A673 (cell line): Measurements from ENCODE around the gene CCL1. TPM values are rescaled to one million over a fixed set of nuclear protein-coding genes. Genes with fewer than 3 reads are reported as not detected.

Experiments
- BruUV-seq: library from RNA; stranded (reverse); fragments of 400-500 nt; replicated peaks from 2 replicates; lab custom pipeline; 2021; lab: Mats Ljungman, UMichigan
- CTCF ChIA-PET: fragments of 300-600 bp; sonication (Branson Sonifier 250); formaldehyde crosslinking; loops from one replicate; lab custom pipeline; 2022; ENCODE audit warnings: antibody characterized with exemption; lab: Charles Lee
- POLR2A ChIA-PET: fragments of 300-600 bp; sonication (Branson Sonifier 250); formaldehyde crosslinking; loops from one replicate; lab custom pipeline; 2022; ENCODE audit warnings: antibody characterized with exemption; ENCODE audit not compliant: low non-redundant PET; lab: Charles Lee
- DNase-seq: peaks from one replicate; pipeline ENCODE4 v3.0.0-alpha.2; 2015; ENCODE audit warnings: low spot score
- H3K27ac ChIP-seq: fragments of 200-600 bp; sonication (generic); 2 replicates; pipeline ENCODE4 v1.5.1; 2016; ENCODE audit warnings: mixed run types, low read depth, mild to moderate bottlenecking, mixed read lengths, antibody characterized with exemption, low read length; ENCODE audit not compliant: poor library complexity, severe bottlenecking
- H3K27me3 ChIP-seq: fragments of 200-600 bp; sonication (generic); replicated peaks from 2 replicates; pipeline ENCODE4 v1.6.1; 2017; ENCODE audit warnings: mixed run types, low read depth, mild to moderate bottlenecking, mixed read lengths, antibody characterized with exemption, low read length; ENCODE audit not compliant: insufficient read depth, poor library complexity
- H3K36me3 ChIP-seq: fragments of 200-600 bp; sonication (generic); 2 replicates; pipeline ENCODE4 v1.6.1; 2016; ENCODE audit warnings: mixed run types, mild to moderate bottlenecking, mixed read lengths, antibody characterized with exemption, low read length; ENCODE audit not compliant: insufficient read depth, poor library complexity, severe bottlenecking
- H3K4me1 ChIP-seq: fragments of 200-600 bp; sonication (generic); 2 replicates; pipeline ENCODE4 v1.6.1; 2017; ENCODE audit warnings: mixed run types, mild to moderate bottlenecking, mixed read lengths, antibody characterized with exemption, low read length; ENCODE audit not compliant: insufficient read depth, poor library complexity, severe bottlenecking
- H3K4me3 ChIP-seq: fragments of 200-600 bp; sonication (generic); 2 replicates; pipeline ENCODE4 v1.5.1; 2016; ENCODE audit warnings: low read depth, mixed run types, mild to moderate bottlenecking, mixed read lengths, low read length; ENCODE audit not compliant: poor library complexity, severe bottlenecking
- H3K9me3 ChIP-seq: fragments of 200-600 bp; sonication (generic); 2 replicates; pipeline ENCODE4 v1.6.1; 2016; ENCODE audit warnings: mixed run types, low read depth, mild to moderate bottlenecking, mixed read lengths, antibody characterized with exemption, low read length; ENCODE audit not compliant: poor library complexity, severe bottlenecking
- CTCF ChIP-seq: fragments of 300-800, 200-600 bp; sonication (generic); conservative IDR thresholded peaks from 2 replicates; pipeline ENCODE4 v1.5.1; 2017; ENCODE audit warnings: low read depth, mild to moderate bottlenecking, antibody characterized with exemption, low read length, moderate library complexity, mixed read lengths
- EZH2 ChIP-seq: fragments of 200-600 bp; sonication (generic); IDR thresholded peaks from 2 replicates; pipeline ENCODE4 v1.6.1; 2017; ENCODE audit warnings: borderline replicate concordance, low read depth, mild to moderate bottlenecking, mixed read lengths, antibody characterized with exemption, low read length; ENCODE audit not compliant: poor library complexity, severe bottlenecking
- intact Hi-C: fragments of 100-400 bp; cut with micrococcal nuclease; formaldehyde crosslinking; loops from one replicate; pipeline ENCODE4 v1.10.0; 2022; ENCODE audit not compliant: unreplicated experiment
- total RNA-seq: library from RNA; stranded (reverse); gene quantifications from 2 replicates; pipeline ENCODE4 v1.2.3, GENCODE V29; 2021

CCL1 gene
- total RNA-seq, 1 experiment from 2014 or later = not detected

DNA sequence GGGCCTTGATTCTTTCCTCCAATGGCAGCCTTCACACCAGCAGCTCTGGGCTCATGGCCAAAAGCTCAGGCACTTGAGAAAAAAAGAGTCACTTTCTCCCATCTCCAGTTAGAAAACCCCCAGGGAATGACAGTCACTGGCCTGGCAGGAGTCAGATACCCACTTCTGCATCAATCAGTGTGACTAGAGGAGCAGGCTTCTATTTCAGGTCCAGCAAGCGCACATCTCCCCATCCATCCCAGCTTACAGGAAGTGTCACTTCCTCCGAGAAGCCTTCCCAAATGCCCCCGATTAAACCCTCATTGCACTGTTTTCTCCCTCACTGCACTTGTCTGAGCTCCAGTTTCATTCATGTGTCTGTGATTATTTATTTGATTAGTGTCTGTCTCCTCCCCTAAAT, 30.4 kb upstream of the CCL1 start:
- CTCF ChIA-PET = no interaction called here
- H3K27me3 ChIP-seq = no peaks in the 10 kb centered on the region
- POLR2A ChIA-PET = no interaction called here
- no peaks in the 10 kb centered on the region for H3K9me3 ChIP-seq
- DNase-seq = peak; percentile 0
- intact Hi-C loops = no loop called here
- H3K4me1 ChIP-seq = no peaks in the 10 kb centered on the region
- H3K36me3 ChIP-seq = no peaks in the 10 kb centered on the region
- no peak overlapping the region for H3K4me3 ChIP-seq
- TF ChIP-seq EZH2 (no peak), CTCF (no peak)
- no TSS peak for BruUV-seq
- H3K27ac ChIP-seq = no peak overlapping the region

DNA sequence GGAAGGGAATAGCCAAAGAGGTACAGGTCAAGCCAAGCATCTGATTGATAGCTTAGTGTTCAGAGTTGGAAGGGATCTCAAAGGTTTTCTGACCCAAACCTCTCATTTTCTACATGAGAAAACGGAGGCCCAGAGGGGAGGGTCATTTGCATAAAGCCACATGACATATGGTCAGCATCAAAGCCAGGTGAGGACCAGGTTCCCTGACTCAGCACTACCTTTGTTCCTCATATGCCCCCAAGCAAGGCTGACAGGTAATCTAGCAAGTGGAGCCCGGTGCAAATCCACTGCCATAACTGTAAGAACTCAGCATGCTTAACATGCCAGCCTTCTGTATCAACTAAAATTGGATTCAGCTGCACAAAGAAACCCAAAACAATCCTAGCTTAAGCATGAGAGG, 28.2 kb upstream of the CCL1 start:
- H3K27ac ChIP-seq = no peak overlapping the region
- intact Hi-C loops = no loop called here
- BruUV-seq = no TSS peak
- H3K4me1 ChIP-seq = no peaks in the 10 kb centered on the region
- CTCF ChIA-PET = no interaction called here
- DNase-seq = no peak
- no peaks in the 10 kb centered on the region for H3K9me3 ChIP-seq
- no peak for TF ChIP-seq EZH2
- no peak for TF ChIP-seq CTCF
- no peak overlapping the region for H3K4me3 ChIP-seq
- H3K27me3 ChIP-seq = no peaks in the 10 kb centered on the region
- POLR2A ChIA-PET = no interaction called here
- no peaks in the 10 kb centered on the region for H3K36me3 ChIP-seq

- Histone ChIP-seq H3K4me3 (no peak overlapping the region), H3K4me1 (no peaks in the 10 kb centered on the region), H3K9me3 (no peaks in the 10 kb centered on the region), H3K27ac (no peak overlapping the region), H3K36me3 (no peaks in the 10 kb centered on the region), H3K27me3 (no peaks in the 10 kb centered on the region)
- POLR2A ChIA-PET = no interaction called here
- CTCF ChIA-PET = no interaction called here
- BruUV-seq = no TSS peak
- TF ChIP-seq EZH2 (no peak), CTCF (no peak)
- no peak for DNase-seq
- intact Hi-C loops = no loop called here
Observed at GRCh38 chr17:34390649-34391048, 27.6 kb upstream of the CCL1 start.
